HG02870 (cell line): Measurements from ENCODE around the gene AKAP11.
"Not testable (repeated sequence)": the region's sequence is repeated elsewhere in the genome, so short reads cannot be mapped to it uniquely, and the experiment has no call there.

ENCODE experiments used
- ATAC-seq: cut with Tn5 transposase; IDR thresholded peaks from one replicate; pipeline ENCODE4 v1.9.1; 2021; ENCODE audit warnings: mild to moderate bottlenecking, moderate library complexity; ENCODE audit not compliant: unreplicated experiment

The AKAP11 gene, protein sequence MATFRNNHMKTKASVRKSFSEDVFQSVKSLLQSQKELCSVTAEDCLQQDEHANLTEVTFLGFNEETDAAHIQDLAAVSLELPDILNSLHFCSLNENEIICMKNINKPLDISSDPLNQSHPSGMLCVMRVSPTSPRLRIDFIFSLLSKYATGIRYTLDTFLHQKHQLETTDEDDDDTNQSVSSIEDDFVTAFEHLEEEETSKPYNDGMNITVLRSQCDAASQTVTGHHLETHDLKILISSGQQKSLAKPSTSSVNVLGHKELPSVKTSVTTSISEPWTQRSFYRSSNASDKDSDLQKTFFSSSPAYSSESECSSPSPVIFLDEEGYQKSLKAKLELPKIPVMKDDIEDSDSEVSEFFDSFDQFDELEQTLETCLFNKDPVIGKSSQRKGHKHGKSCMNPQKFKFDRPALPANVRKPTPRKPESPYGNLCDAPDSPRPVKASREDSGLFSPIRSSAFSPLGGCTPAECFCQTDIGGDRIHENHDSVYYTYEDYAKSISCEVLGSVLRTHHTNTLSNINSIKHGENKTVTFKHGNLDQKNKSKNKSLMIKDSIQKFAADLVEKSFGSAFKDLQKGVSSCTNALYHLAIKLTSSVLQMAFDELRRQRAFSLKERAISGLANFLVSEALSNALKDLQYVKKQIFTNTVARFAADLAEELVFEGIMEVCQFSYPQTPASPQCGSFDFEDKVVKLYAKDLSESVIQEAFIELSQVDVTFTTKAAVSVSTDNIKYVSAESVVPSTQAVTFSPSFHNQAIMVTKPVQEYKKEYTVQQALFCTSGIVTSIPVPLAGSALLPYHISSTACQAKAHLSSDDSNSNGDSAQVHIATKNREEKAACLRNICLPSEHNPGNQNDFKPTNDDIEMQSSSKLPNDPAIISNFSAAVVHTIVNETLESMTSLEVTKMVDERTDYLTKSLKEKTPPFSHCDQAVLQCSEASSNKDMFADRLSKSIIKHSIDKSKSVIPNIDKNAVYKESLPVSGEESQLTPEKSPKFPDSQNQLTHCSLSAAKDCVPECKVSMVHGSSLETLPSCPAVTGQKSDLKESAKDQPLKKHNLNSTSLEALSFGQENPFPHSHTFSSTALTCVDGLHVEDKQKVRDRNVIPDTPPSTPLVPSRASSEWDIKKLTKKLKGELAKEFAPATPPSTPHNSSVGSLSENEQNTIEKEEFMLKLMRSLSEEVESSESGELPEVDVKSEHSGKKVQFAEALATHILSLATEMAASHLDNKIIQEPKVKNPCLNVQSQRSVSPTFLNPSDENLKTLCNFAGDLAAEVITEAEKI (N-terminal part only)

GRCh38 chr13:42272115-42272803 is at the start of gene AKAP11:
AKAP11 (plus strand) TSS chr13:42272152; CDS start chr13:42286349, 14,197 bp downstream.
- peak; percentile 5 for ATAC-seq

DNA sequence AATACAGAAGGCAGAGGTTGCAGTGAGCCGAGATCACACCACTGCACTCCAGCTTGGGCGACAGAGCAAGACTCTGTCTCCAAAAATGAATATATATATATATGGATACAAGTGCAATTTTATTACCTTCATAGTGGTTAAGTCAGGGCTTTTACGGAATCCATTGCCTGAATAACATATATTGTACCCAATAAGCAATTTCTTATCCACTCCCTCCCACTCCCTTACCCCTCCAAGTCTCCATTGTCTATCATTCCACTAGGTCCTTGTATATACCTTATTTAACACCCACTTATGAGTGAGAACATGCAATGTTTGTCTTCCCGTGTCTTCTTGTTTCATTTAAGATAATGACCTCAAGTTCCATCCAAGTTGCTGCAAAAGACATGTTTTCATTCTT is 48.3 kb upstream of the AKAP11 start:
- ATAC-seq: no peak

DNA sequence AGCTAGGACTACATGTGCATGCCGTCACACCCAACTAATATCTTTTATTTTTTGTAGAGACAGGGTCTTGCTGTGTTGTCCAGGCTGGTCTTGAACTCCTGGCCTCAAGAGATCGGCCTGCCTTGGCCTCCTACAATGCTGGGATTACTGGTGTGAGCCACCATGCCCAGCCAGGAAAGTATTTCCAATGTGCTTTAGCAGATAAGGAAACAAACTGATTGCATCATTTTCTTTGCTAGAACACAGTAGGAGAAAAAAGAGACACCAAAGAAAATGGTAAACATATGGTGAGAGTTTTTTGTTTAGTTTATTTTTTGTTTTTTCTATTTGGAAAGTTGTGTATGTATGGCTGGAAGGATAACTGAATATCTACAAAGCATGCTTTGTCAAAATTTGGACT is 46.9 kb upstream of the AKAP11 start:
- no peak for ATAC-seq

- ATAC-seq: not testable (repeated sequence)
Observed at GRCh38 chr13:42226759-42227158, 45.2 kb upstream of the AKAP11 start.

GRCh38 chr13:42228527-42228926 is 43.4 kb upstream of the AKAP11 start:
- no peak for ATAC-seq

GRCh38 chr13:42229287-42229686 is 42.7 kb upstream of the AKAP11 start:
- no peak for ATAC-seq

DNA sequence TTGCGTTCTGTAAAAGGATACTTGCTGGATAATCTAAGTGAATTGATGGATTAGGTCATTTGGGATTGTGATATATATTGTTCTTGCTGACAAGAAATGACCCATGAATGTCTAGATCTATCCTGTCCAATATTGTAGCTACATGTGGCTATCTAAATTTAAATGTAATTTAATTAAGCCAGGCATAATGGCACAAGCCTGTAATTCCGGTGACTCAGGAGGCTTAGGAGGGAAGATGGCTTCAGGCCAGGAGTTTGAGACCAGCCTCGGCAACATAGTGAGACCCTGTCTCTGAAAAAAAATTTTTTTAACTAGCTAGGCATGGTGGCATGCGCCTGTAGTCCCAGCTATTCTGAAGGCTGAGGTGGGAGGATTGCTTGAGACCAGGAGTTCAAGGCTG is 39.3 kb upstream of the AKAP11 start:
- no peak for ATAC-seq

- ATAC-seq: no peak
Observed at GRCh38 chr13:42233726-42234125, 38.2 kb upstream of the AKAP11 start.

- no peak for ATAC-seq
Observed at GRCh38 chr13:42239161-42239560, 32.8 kb upstream of the AKAP11 start.

DNA sequence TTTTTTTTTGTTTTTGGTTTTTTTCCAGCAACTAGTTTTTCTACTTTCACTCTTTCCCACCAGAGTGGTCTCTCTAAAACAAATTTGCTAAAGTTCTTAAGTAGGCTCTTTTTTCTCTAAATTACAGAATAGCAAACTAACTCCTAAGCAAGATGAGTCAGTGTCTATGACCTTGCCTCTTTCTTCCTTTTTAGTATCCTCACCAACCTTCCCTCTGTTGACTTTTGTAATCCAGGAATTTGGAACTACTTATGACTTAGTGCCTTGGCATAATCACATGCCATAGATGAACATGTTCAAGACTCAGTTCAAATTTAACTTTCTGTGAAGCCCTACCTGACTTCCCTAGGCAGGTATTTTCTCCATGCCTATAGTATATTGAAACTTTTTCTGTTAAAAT is 32.3 kb upstream of the AKAP11 start:
- ATAC-seq: no peak

GRCh38 chr13:42246541-42246940 is 25.4 kb upstream of the AKAP11 start:
- ATAC-seq: no peak

DNA sequence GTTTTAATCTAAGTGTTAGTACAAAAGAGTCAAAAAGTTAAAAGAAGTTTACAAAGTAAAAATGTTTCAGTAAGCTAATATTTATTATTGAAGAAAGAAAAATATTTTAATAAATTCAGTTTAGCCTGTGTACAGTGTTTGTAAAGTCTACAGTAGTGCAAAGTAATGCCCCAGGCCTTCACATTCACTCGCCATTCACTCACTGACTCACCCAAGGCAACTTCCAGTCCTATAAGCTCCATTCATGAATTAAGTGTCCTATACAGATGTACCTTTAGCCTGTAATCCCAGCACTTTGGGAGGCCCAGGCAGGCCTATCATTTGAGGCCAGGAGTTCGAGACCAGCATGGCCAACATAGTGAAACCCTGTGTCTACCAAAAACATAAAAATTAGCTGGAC is 24.1 kb upstream of the AKAP11 start:
- no peak for ATAC-seq

DNA sequence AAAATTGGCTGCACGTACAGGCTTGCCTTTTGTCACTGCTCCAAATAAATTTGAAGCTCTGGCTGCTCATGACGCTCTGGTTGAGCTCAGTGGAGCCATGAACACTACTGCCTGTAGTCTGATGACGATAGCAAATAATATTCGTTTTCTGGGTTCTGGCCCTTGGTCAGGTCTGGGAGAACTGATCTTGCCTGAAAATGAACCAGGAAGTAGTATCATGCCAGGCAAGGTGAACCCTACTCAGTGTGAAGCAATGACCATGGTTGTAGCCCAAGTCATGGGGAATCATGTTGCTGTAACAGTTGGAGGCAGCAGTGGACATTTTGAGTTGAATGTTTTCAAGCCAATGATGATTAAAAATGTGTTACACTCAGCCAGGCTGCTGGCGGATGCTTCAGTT is 16.1 kb upstream of the AKAP11 start:
- no peak for ATAC-seq

GRCh38 chr13:42258747-42259146 is 13.2 kb upstream of the AKAP11 start:
- no peak for ATAC-seq

GRCh38 chr13:42259515-42259914 is 12.4 kb upstream of the AKAP11 start:
- no peak for ATAC-seq

- no peak for ATAC-seq
Observed at GRCh38 chr13:42260903-42261654, 10.9 kb upstream of the AKAP11 start.

DNA sequence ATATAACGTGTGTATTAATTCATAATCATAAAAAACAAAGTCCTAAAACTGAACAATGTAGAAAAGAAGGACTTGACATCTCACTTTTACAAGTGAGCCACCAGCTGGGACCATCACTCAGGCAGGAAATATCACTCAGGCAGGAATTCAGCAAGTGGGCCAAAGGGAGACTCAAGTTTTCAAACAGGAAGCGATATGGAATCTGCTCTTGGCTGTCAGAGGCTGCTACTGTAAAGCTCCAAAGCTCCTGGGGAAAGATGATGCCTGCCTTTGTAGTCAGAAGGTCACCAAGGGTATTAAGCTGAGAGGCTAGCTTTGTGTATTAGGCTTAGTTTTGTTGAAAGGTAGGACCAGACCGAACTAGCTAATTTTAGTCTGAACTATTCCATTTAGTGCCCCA is 5.5 kb upstream of the AKAP11 start:
- ATAC-seq: no peak

- ATAC-seq: no peak
Observed at GRCh38 chr13:42270160-42270856, 1.6 kb upstream of the AKAP11 start.

DNA sequence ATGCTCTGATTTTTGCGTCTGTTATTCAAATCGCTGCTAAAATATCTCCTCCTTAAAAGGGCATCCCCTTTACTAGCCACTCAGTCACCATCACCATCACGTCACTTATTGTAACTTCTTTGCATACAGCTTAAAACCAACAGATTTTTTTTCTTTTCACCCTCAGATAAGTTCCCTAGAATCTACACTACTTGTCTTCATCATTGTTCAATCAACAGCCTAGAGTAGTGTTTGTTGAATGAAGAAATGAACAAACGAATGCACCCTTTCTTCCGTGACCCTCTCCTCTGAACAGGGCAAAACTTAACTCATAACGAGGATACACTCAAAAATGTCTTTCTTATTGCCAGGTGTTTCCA is 1.1 kb upstream of the AKAP11 start:
- peak; percentile 2 for ATAC-seq
